Measurements from ENCODE around the gene IGSF21. TPM values are rescaled to one million over a fixed set of nuclear protein-coding genes. Genes with fewer than 3 reads are reported as not detected.

Gene IGSF21
- total and polyA plus RNA-seq, 2 donors (not counting 3 experiments of a cell fraction or from before 2014, with no cell fraction given), result not detected

- Histone ChIP-seq H3K36me3 (ENCODE audit: control insufficient read depth in 2 of 2, extremely low read depth in 1 of 2, insufficient read depth in 2 of 2, low read length in 2 of 2) (no peaks in the 10 kb centered on the region), H3K27me3 (ENCODE audit: control insufficient read depth in 2 of 2, insufficient read depth in 2 of 2, low read length in 2 of 2) (no peaks in the 10 kb centered on the region), H3K27ac (ENCODE audit: insufficient read depth, low read depth, low read length) (no peak overlapping the region), H3K4me1 (ENCODE audit: control insufficient read depth, extremely low read depth, insufficient read depth, low read length) (no peaks in the 10 kb centered on the region), H2AFZ (ENCODE audit: low read depth, low read length) (no peak overlapping the region), H3K4me3 (replicated peaks in 1 of 3; ENCODE audit: insufficient read depth in 1 of 3, low read depth in 1 of 3, low read length in 3 of 3) (no peak overlapping the region), H3K9me3 (replicated peaks; ENCODE audit: control insufficient read depth, insufficient read depth, low read length) (peaks cover 3% of the 10 kb centered on the region), H4K20me1 (replicated peaks; ENCODE audit: control insufficient read depth, extremely low read depth, insufficient read depth, low read length) (no peaks in the 10 kb centered on the region), H3K9me1 (replicated peaks; ENCODE audit: control insufficient read depth, extremely low read depth, insufficient read depth, low read length) (no peaks in the 10 kb centered on the region), H3K79me2 (ENCODE audit: control insufficient read depth, insufficient read depth, low read length) (no peaks in the 10 kb centered on the region), H3K9ac (replicated peaks; ENCODE audit: extremely low read depth, insufficient read depth, low read length) (no peak overlapping the region), H3K4me2 (ENCODE audit: insufficient read depth, low read length) (no peak overlapping the region)
- TF ChIP-seq GATA2 (IDR thresholded peaks at IDR 0.05; ENCODE audit: insufficient read depth, insufficient read length, low read depth, low read length), result no peak
- no peak for TF ChIP-seq EZH2 (IDR thresholded peaks at IDR 0.05; ENCODE audit: borderline replicate concordance, low read depth, low read length, severe bottlenecking)
- no peak for TF ChIP-seq POLR2A (IDR thresholded peaks at IDR 0.05; ENCODE audit: low read depth, low read length)
- TF ChIP-seq FOS (IDR thresholded peaks at IDR 0.05; ENCODE audit: borderline replicate concordance, insufficient read depth, low read length), result no peak
- TF ChIP-seq JUN (IDR thresholded peaks at IDR 0.05; ENCODE audit: borderline replicate concordance, insufficient read depth, insufficient read length, low read depth), result no peak
- TF ChIP-seq MAX (IDR thresholded peaks at IDR 0.05; ENCODE audit: insufficient read depth, insufficient read length), result no peak
- no peak for TF ChIP-seq CTCF (IDR thresholded peaks at IDR 0.05; ENCODE audit: extremely low read depth in 1 of 2, insufficient read depth in 1 of 2, low read depth in 1 of 2, low read length in 2 of 2)
- no peak for TF ChIP-seq POLR2AphosphoS5 (IDR thresholded peaks at IDR 0.05; ENCODE audit: insufficient read depth, low read depth, low read length)
- TF ChIP-seq MYC (IDR thresholded peaks at IDR 0.05; ENCODE audit: low read depth, low read length), result no peak
- ChIA-PET CTCF (no interaction called here), POLR2A (no interaction called here)
- DNase-seq (ENCODE audit: low read depth, low spot score), result no peak
- dilution Hi-C loops (cut with MboI; ENCODE audit: extremely low pct_ligation_motif_present, low sequenced_read_pairs), result no loop called here
- FAIRE-seq, result no peak
- no TSS peak for BruUV-seq (replicated peaks)
- intact Hi-C loops (cut with micrococcal nuclease), result no loop called here
These were observed 245.9 kb downstream of the IGSF21 start for GRCh38 chr1:18353528-18353927.
